CD4-positive, alpha-beta T cell (primary cell): ENCODE results near the gene NANOS3. TPM values are rescaled to one million over a fixed set of nuclear protein-coding genes. Genes with fewer than 3 reads are reported as not detected.

Experiments used
- ATAC-seq: fragments of 200-7000 bp; cut with Tn5 transposase; one replicate; pipeline ENCODE4 v1.10.0; 2022; ENCODE audit warnings: mild to moderate bottlenecking; ENCODE audit not compliant: poor library complexity
- CTCF ChIA-PET: fragments of 350-600 bp; sonication (Branson Sonifier 250); formaldehyde crosslinking; loops from one replicate; lab custom pipeline; 2021; ENCODE audit warnings: antibody characterized with exemption, inconsistent platforms; lab: Charles Lee
- POLR2A ChIA-PET: fragments of 350-600 bp; sonication (Branson Sonifier 250); formaldehyde crosslinking; loops from one replicate; lab custom pipeline; 2021; ENCODE audit warnings: antibody characterized with exemption, inconsistent platforms; lab: Charles Lee
- DNase-seq, 14 experiments: peaks; one replicate each; pipeline ENCODE4 v3.0.0-alpha.2; 2013 to 2020; ENCODE audit warnings: mixed read lengths in 2 of 14
- H3K27ac ChIP-seq, 2 donors: one replicate each; pipeline versions ENCODE4 v1.5.1 to v1.7.0; 2013; ENCODE audit warnings: low read length in 2 of 2, low read depth in 1 of 2, mild to moderate bottlenecking in 1 of 2
- H3K27me3 ChIP-seq, 2 experiments: 1 replicate in 1 of 2; 2 replicates in 1 of 2; pipeline versions ENCODE4 v1.6.1 to v1.7.0; 2013; ENCODE audit warnings: low read length in 2 of 2, control low read depth in 1 of 2, mild to moderate bottlenecking in 1 of 2, moderate library complexity in 1 of 2; ENCODE audit not compliant: insufficient read depth in 2 of 2, control insufficient read depth in 1 of 2
- H3K36me3 ChIP-seq: one replicate; pipeline ENCODE4 v1.6.1; 2013; ENCODE audit warnings: low read length, control low read depth; ENCODE audit not compliant: insufficient read depth
- H3K4me1 ChIP-seq: one replicate; pipeline ENCODE4 v1.6.1; 2013; ENCODE audit warnings: low read length, control low read depth; ENCODE audit not compliant: insufficient read depth
- H3K4me3 ChIP-seq: one replicate; pipeline ENCODE4 v1.5.1; 2013; ENCODE audit warnings: mild to moderate bottlenecking, low read length, moderate library complexity
- H3K9me3 ChIP-seq, 2 experiments: 1 replicate in 1 of 2; 2 replicates in 1 of 2; pipeline versions ENCODE4 v1.6.1 to v1.7.0; 2013; ENCODE audit warnings: low read length in 2 of 2, mild to moderate bottlenecking in 2 of 2, control low read depth in 1 of 2, moderate library complexity in 1 of 2; ENCODE audit not compliant: control insufficient read depth in 1 of 2, insufficient read depth in 1 of 2
- H3K27ac Mint-ChIP-seq: one replicate; pipeline ENCODE4 v1.8.0; 2020; ENCODE audit warnings: mixed read lengths
- H3K27me3 Mint-ChIP-seq: one replicate; pipeline ENCODE4 v1.8.0; 2021; ENCODE audit warnings: mixed read lengths
- H3K36me3 Mint-ChIP-seq: one replicate; pipeline ENCODE4 v1.8.0; 2021; ENCODE audit warnings: low read depth, mixed read lengths
- H3K4me1 Mint-ChIP-seq: one replicate; pipeline ENCODE4 v1.8.0; 2021; ENCODE audit warnings: low read depth, mixed read lengths
- H3K4me3 Mint-ChIP-seq: one replicate; pipeline ENCODE4 v1.8.0; 2020; ENCODE audit warnings: mild to moderate bottlenecking, mixed read lengths
- H3K9me3 Mint-ChIP-seq: one replicate; pipeline ENCODE4 v1.8.0; 2020; ENCODE audit warnings: mixed read lengths
- intact Hi-C, 2 experiments: fragments of 100-400 bp; cut with DNase I in 1 of 2; cut with micrococcal nuclease in 1 of 2; formaldehyde crosslinking; loops; one replicate each; pipeline versions ENCODE4 v1.15.1 to v1.9.0; 2023 to 2025; cut with DNase I, micrococcal nuclease
- polyA plus RNA-seq, 2 donors: library from polyadenylated mRNA; unstranded; fragments of 120-200 nt; gene quantifications; one replicate each; pipeline ENCODE4 v1.2.1, GENCODE V29; 2013
- total RNA-seq, 174 experiments: library from RNA in 2 of 174; stranded (reverse) in 2 of 174; gene quantifications; one replicate each; pipeline ENCODE4 v1.2.3 and lab custom pipeline; 2021 to 2026
- TF ChIP-seq, protein P1 (sequence below): fragments of 200-600 bp; IDR thresholded peaks from one replicate; pipeline ENCODE4 v1.8.0; 2022; ENCODE audit warnings: antibody characterized with exemption, mild to moderate bottlenecking

The NANOS3 gene
- total RNA-seq, result under 1 TPM in 1 of 2 experiments, not detected in 1; 0.87 TPM
- polyA plus RNA-seq (2013, experiment 1 of 2), result 0.35 TPM
- 0.22 TPM for polyA plus RNA-seq (2013, experiment 2 of 2)
- 0 to 2.3 (median 0.37) reads per million in 172 experiments for total RNA-seq (lab: John Stamatoyannopoulos, UW)

DNA sequence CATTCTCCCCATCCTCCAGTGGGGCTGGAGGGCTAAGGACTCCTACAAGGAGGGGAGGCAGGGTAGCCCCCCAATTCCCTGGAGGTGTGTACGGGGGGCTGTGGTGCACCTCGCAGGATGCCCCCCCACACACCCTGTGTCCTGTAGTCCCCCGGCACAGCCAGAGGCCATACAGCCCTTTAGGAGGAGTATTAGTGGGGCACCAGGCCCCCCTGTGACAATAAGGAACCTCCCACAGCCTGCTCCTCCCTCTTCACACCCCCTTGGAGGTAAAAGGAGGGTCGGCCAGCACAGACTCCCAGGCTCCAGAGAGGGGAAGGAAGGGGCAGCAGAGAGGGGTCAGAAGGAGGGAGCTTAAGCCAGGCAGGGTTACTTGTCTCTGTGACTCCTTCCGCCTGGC, at the start of gene NANOS3:
TSS of gene NANOS3 (plus strand) at position 301 of the 400 bp plus-strand sequence. CDS start 115 bp downstream, outside the sequence.
- DNase-seq, result no peak
- Histone ChIP-seq H3K4me1 (peaks cover 37% of the 10 kb centered on the region), H3K36me3 (no peaks in the 10 kb centered on the region), H3K9me3 (no peaks in the 10 kb centered on the region), H3K4me3 (no peak within 1 kb of the TSS), H3K27me3 (peaks cover 3 to 10% of the 10 kb centered on the region in 2 experiments), H3K27ac (no peak within 1 kb of the TSS)
- peaks cover 20% of the 10 kb centered on the region for H3K27me3 Mint-ChIP-seq
- H3K4me3 Mint-ChIP-seq, result no peak within 1 kb of the TSS
- no peak within 1 kb of the TSS for H3K27ac Mint-ChIP-seq
- H3K4me1 Mint-ChIP-seq, result peaks cover 29% of the 10 kb centered on the region
- TF ChIP-seq, protein P1, sequence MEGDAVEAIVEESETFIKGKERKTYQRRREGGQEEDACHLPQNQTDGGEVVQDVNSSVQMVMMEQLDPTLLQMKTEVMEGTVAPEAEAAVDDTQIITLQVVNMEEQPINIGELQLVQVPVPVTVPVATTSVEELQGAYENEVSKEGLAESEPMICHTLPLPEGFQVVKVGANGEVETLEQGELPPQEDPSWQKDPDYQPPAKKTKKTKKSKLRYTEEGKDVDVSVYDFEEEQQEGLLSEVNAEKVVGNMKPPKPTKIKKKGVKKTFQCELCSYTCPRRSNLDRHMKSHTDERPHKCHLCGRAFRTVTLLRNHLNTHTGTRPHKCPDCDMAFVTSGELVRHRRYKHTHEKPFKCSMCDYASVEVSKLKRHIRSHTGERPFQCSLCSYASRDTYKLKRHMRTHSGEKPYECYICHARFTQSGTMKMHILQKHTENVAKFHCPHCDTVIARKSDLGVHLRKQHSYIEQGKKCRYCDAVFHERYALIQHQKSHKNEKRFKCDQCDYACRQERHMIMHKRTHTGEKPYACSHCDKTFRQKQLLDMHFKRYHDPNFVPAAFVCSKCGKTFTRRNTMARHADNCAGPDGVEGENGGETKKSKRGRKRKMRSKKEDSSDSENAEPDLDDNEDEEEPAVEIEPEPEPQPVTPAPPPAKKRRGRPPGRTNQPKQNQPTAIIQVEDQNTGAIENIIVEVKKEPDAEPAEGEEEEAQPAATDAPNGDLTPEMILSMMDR, result no peak
- H3K9me3 Mint-ChIP-seq, result no peaks in the 10 kb centered on the region
- ATAC-seq, result no peak
- intact Hi-C loops, result loop anchor here in 1 of 2 experiments (10.0 kb wide), 1 partner anchor 608 kb away; no protein-coding TSS in a partner anchor
- POLR2A ChIA-PET, result no interaction called here
- H3K36me3 Mint-ChIP-seq, result no peaks in the 10 kb centered on the region
- CTCF ChIA-PET, result interaction anchor here (0.7 to 1.1 kb wide), 2 partner anchors 196 to 260 kb away, joined by 3 read pairs; partner anchors contain the start of gene ASF1B

DNA sequence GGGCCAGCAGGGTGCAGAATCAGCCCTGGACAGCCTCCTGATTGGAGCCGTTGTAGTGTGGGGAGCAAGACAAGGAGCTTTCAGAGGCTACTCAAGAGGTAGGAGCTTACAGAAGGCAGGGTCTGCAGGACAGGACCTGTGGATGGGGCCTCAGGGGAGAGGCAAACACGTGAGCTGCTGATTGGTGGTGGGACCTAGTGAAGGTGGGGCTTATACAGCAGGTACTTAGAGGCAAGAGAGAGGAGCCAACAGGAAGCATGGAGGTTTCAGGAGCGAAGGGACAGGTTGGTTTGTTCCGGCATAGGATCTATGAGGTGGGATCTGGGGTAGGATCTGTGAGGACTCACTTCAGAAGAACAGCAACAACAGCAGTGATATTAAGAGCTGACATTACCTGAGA, 49.3 kb upstream of the NANOS3 start:
- no peak overlapping the region for H3K27ac Mint-ChIP-seq
- DNase-seq (peak in 1 of 14 experiments; percentile 51), ATAC-seq (no peak)

DNA sequence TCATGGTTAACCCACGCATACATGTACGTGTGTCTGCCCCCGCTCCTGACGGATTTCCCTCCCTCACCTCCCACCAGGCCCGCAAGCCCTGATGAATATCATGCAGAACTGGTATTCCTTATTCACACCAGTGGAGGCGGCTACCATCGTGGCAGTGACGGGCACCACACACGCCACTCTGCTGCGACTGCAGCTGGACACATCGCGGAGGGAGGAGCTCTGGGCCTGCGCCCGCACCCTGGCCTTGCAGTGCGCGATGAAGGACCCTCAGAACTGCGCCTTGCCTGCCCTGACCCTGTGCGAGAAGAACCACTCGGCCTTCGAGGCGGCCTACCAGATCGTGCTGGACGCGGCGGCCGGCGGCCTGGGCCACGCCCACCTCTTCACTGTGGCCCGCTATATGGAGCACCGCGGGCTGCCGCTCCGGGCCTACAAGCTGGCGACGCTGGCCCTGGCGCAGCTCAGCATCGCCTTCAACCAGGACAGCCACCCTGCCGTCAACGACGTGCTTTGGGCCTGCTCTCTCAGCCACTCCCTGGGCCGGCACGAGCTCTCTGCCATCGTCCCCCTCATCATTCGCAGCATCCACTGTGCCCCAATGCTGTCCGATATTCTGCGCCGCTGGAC, 46.7 kb upstream of the NANOS3 start:
- intact Hi-C loops, result no loop called here
- Mint-ChIP-seq H3K36me3 (peaks cover 34% of the 10 kb centered on the region), H3K4me3 (no peak overlapping the region), H3K27me3 (no peaks in the 10 kb centered on the region), H3K4me1 (peaks cover 17% of the 10 kb centered on the region), H3K27ac (no peak overlapping the region), H3K9me3 (no peaks in the 10 kb centered on the region)
- no peaks in the 10 kb centered on the region for H3K9me3 ChIP-seq
- DNase-seq (peak in 2 of 14 experiments; percentile 57 to 75), ATAC-seq (no peak)
- CTCF ChIA-PET, result no interaction called here
- no peak overlapping the region for H3K27ac ChIP-seq
- TF ChIP-seq, protein P1, result no peak
- H3K36me3 ChIP-seq, result peaks cover 26% of the 10 kb centered on the region
- no peaks in the 10 kb centered on the region for H3K27me3 ChIP-seq
- POLR2A ChIA-PET, result interaction anchor here (0.5 kb wide), 1 partner anchor 908 kb away, joined by 3 read pairs; no protein-coding TSS in a partner anchor
- peaks cover 24% of the 10 kb centered on the region for H3K4me1 ChIP-seq
- H3K4me3 ChIP-seq, result no peak overlapping the region

More for the DNA sequence above, 49.3 kb upstream of the NANOS3 start:
- no peak overlapping the region for H3K27ac ChIP-seq
- ChIA-PET CTCF (interaction anchor here (0.8 kb wide), 1 partner anchor 35 kb away, joined by 4 read pairs; no protein-coding TSS in a partner anchor), POLR2A (interaction anchor here (0.7 to 0.8 kb wide), 2 partner anchors 9 kb away, joined by 3 read pairs; no protein-coding TSS in a partner anchor)
- H3K4me1 ChIP-seq, result no peaks in the 10 kb centered on the region
- intact Hi-C loops, result no loop called here
- TF ChIP-seq, protein P1, result no peak
- no peaks in the 10 kb centered on the region for H3K9me3 ChIP-seq
- H3K27me3 ChIP-seq, result no peaks in the 10 kb centered on the region
- no peaks in the 10 kb centered on the region for H3K4me1 Mint-ChIP-seq
- H3K4me3 ChIP-seq, result no peak overlapping the region
- H3K36me3 ChIP-seq, result peaks cover 17% of the 10 kb centered on the region
- H3K27me3 Mint-ChIP-seq, result no peaks in the 10 kb centered on the region
- peaks cover 33% of the 10 kb centered on the region for H3K36me3 Mint-ChIP-seq
- no peaks in the 10 kb centered on the region for H3K9me3 Mint-ChIP-seq
- H3K4me3 Mint-ChIP-seq, result no peak overlapping the region
